GM18498 (cell line): Measurements from ENCODE around the gene BTBD8.

ENCODE experiments used
- ATAC-seq: cut with Tn5 transposase; IDR thresholded peaks from one replicate; pipeline ENCODE4 v1.9.1; 2021; ENCODE audit warnings: mild to moderate bottlenecking, moderate library complexity; ENCODE audit not compliant: unreplicated experiment

The BTBD8 gene

DNA sequence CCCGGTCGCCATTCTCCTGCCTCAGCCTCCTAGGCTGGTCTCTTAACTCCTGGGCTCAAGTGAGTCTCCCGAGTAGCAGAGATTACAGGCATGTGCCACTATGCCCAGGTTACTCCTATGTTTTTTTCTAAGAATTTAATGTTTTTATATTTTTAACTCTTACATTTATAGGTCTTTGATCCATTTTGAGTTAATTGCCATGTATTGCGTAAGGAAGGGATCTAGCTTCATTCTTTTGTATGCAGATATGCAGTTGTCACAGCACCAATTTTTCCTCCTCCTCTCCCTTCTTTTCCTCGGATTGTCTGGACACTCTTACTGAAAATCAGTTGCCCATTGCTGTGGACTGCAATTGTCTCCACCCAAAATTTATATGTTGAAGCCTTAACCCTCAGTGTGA lies 11.5 kb downstream of the BTBD8 start:
- no peak for ATAC-seq

DNA sequence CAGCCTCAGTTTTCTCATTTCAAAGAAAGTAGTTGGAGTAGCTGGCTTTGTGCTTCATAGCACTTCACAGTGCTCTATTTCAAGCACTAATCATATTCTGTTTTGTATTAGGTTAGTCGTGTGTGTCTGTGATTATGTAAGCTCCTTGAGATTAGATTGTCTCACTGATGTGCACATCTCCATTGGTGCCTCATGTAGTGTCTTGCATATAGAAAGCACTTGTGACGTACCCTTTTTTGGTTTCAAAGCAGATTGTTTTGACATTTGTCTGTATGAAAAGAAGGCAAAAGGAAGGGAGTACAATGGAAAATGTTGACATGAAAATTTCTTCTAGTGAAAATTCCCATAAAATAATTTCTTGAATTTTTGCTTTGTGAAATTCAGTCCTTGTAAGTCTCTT lies 13.9 kb downstream of the BTBD8 start:
- no peak for ATAC-seq

DNA sequence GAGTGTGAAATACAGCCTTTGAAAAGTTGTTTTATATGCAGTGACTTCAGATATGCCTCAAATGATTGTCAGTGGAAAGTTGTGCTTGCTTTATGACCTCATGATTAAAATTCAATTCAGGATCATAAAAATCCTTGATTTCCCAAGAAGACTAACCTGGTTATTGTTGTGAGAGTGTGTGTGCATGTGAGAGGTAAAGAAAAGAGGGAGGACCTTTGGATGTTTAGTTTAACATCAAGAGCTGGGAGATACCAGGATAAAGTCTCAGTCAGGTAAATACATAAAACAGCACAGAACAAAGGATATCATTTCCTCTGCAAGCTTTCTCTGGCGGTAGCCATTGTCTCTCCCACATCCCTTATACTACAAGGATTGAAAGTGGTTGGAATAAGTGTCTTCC lies 14.4 kb downstream of the BTBD8 start:
- no peak for ATAC-seq

DNA sequence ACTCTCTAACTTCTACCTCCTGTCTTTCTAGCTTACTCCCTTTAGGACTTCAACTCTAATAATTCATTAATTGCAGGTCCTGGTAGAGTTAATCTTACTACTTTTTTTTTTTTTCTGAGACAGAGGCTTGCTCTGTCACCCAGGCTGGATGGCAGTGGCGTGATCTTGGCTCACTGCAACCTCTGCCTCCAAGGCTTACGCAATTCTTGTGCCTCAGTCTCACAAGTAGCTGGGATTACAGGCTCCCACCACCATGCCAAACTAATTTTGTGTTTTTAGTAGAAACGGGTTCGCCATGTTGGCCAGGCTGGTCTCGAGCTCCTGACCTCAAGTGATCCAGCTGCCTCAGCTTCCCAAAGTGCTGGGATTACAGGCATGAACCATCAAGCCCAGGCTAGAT lies 15.7 kb downstream of the BTBD8 start:
- ATAC-seq: no peak

DNA sequence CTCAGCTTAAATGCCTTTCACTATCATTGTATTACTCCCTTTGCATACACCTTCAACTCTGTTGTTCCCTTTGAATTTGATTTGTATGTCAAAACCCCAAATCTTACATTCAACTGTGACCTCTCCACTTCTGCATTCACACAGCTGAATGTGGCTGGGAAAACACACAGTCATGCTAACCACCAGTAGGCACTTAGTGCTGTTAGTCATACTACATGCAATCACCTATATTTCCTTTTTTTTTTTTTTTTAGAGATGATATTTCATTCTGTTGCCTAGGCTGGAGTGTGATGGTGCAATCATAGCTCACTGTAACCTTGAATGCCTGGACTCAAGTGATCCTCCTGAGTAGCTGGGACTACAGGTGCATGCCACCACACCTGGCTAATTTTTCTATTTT lies 16.2 kb downstream of the BTBD8 start:
- ATAC-seq: no peak

DNA sequence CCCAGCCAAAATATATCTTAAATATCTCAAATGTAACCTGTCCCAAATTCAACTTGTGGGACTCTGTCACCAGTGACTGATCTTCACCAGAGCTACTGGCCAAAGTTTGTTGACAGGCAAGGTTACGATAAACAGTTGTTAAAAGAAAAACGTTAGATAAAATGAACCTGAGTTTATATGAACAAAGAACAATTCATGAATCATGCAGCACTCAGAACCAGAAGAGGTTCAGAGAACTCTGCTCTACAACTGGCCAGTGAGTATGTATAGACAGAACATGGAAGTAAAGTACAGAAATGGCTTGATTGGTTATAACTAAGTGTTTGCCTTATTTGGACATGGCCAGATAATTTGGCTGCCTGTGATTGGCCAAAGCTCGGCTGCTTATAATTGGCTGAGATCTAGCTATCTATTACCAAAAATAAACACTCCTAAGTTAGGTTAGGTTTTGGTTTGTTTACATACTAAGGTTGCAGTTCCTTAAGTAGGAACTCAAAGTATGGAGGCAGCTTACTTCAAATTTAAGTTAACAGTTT lies 25.5 kb downstream of the BTBD8 start:
- ATAC-seq: no peak

DNA sequence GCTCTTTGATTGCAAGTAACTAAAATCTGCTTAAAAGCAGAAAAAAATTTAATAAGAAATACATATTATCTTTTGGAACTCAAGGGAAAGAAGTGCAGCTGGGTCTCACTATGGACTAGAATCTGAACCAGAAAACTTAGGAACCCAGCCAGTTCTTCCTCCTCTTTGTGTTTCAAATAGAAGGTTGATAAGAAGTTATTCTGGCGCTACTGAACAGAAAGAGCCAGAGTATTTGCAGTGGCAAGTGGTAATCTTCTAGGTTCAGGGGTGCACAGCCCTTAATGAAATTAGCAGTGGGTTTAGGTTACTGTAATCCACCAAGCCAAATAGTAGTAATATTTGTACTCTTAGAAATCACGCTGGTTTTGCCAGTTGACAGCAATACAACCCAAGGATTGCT lies 28.5 kb downstream of the BTBD8 start:
- ATAC-seq: no peak

DNA sequence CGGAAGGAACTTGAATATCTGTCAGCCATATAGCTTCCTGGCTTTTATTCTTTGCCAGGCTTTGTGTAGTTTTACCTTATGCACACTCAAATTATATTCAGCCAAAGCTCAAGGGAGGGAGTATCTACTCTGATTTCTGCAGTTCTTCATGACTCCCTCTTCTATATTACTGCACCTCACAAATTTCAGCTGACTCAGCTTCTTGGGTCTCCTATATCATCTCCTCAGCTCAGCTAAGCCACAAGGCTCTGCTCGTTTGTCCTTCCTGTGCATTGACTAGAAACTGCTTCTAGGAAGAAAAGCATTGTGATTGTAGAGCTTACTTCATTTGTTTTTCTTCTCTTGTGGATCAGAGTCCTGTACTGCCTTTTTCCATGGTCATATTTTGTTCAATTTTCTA lies 37.4 kb downstream of the BTBD8 start:
- no peak for ATAC-seq

DNA sequence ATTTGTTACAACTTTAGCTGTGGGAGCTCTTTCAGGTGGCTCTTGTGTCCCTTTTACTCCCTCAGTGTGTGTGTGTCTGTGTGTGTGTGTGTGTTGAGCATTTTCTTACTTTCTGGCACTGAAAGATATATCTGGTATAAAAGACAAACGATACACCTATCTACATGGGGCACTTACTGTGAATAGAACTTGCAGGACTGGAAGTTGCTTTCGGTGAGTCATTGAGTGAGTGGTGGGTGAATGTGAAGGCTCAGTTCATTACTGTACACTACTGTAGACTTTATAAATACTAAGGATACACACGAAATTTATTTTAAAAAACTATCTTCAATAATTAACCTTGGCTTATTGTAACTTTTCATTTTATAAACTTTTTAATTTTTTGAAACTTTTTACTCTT lies 38.7 kb downstream of the BTBD8 start:
- ATAC-seq: no peak

DNA sequence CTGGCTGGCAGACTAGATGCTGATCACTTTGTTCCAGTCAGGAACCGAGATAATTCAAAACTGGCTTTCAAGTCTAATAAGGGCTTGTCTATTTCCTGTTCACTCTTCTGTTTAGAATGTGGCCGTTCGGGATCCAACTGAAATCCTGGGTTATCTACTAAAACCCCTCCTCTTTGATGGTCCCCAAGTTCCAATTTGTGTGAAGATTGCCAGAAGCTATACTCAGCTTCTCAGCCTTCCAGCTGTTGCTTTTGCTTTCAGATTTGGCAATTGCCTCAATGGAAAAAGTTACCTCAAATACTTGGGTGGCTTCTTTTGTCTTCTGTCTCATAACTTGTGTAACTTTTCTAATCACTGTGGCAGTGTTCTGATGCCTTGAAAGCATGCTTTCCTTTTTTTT lies 43.7 kb downstream of the BTBD8 start:
- no peak for ATAC-seq

DNA sequence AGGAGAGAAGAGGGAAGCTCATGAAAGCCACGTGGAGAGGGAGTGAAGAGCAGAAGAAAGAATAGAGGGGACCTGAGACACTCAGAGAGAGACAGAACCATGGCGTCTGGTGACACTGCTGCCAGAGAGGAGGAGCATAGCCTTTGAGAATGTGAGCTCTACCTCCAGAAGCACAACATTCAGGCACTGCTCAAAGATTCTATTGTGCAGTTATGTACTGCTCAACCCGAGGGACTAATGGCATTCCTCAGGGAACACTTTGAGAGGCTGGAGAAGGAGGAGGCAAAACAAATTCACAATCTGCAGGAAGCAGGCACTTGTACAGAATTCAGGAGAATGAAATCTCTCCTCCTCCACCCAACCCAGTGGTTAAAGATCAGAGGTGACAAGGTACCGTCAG lies 45.1 kb downstream of the BTBD8 start:
- ATAC-seq: no peak

DNA sequence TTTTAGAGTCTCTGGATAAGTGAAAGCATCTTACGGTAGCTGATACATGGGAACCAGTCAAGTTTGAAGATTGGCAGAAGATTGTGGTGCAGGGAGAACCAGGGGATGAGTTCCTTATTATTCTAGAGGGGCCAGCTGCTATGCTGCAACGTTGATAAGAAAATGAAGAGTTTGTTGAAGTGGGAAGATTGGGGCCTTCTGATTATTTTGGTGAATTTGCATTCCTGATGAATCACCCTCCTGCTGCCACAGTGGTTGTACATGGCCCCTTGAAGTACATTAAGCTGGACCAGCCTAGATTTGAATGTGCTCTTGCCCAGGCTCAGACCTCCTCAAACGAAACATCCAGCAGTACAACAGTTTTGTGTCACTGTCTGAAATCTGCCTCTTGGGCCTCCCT lies 45.9 kb downstream of the BTBD8 start:
- ATAC-seq: no peak

DNA sequence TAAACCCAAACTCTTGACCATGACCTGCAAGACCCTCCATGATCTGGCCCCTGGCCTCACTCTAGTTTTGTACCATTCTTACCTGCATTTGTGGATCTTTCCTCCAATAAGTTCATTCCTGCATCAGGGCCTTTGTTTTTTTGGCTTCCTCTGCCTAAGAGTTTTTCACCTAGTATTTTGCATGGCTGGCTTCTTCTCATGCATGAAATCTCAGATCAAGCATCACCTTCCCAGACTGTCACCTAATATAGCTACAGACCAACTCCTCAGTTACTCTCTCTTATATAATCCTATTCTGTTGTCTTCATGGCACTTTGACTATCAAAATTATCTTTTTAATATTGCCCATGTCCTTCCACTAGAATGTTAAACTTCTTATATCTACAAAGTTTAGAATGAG lies 54.2 kb downstream of the BTBD8 start:
- ATAC-seq: no peak

DNA sequence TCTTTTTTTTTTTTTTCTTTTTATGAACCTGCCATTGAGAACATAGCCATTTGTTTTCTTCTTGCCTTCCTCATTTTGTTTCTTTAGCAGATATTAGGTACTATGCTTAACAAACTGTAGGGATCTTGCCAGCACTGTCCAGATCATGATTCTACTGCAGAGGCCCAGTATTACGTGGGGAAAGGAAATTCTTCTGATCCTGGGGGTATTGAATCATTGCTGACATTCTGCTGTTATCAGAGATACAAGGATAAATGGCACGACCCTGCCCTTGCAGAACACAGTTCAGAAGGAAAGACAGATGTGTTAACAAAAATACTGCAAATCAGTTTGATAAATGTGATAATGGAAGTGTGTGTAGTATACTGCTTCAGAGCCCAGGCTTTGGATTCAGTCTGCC lies 56.2 kb downstream of the BTBD8 start:
- ATAC-seq: no peak

DNA sequence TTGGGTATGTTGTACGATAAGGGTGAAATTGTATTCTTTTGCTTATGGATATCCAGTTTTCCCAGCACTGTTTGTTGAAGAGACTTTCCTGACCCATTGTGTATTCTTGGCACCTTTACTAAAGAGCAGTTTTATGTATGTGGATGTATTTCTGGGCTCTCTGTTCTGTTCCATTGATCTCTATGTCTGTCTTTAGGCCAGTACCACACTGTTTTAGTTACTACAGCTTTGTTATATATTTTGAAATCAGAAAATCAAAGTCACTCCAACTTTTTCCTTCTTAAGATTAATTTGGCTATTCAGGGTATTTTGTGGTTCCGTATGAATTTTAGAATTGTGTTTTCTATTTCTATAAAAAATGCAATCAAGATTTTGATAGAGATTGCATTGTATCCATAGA lies 74.8 kb downstream of the BTBD8 start:
- no peak for ATAC-seq

DNA sequence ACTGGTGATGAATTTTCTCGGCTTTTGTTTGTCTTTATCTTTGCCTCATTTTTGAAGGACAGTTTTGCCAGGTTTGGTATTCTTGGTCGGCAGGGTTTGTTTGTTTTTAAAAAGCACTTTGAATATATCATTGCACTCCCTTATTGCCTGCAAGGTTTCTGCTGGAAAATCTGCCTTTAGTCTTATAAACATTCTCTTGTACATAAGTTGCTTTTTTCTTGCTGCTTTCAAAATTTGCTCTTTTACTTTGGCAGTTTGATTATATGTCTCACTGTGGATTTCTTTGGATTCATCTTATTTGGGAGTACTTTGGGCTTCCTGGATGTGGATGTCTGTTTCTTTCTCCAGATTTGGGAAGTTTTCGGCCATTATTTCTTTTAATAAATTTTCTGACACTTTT lies 79.4 kb downstream of the BTBD8 start:
- ATAC-seq: no peak

DNA sequence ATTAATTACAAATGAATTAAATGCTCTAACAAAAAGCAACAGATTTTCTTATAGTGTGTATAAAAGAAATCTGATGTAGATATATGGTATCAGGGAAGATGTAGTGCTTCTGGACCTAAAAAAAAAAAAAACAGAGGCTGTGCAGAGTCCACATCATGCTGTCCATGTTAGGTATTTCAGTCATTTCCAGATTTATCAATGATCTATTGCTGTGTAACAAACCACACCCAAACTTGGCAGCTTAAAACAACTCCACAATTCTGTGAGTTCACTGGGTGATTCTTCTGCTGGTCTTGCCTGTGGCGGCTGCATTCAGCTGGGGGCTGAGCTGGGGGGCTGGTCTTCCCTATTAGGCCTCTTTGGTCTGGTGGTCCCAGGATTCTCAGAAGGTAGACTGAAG lies 85.2 kb downstream of the BTBD8 start:
- no peak for ATAC-seq

DNA sequence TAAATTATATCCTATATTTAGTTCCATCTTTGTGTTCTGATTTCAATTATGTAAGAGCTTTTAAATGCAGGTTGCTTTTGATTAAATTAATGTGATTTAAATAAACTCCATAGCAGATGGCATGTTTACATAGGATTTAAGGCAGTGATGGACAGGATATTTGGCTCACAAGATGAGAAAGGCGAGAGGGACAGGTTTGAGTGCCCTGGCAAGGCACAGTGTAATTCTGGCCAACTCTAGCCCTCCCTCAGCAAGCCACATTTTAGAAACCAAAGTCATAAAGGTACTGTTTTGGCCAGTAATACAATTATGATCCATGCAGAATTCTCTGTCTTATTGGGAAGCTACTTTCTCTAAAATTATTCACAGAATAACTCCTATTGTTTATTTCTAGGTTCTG lies 87.0 kb downstream of the BTBD8 start:
- ATAC-seq: no peak

DNA sequence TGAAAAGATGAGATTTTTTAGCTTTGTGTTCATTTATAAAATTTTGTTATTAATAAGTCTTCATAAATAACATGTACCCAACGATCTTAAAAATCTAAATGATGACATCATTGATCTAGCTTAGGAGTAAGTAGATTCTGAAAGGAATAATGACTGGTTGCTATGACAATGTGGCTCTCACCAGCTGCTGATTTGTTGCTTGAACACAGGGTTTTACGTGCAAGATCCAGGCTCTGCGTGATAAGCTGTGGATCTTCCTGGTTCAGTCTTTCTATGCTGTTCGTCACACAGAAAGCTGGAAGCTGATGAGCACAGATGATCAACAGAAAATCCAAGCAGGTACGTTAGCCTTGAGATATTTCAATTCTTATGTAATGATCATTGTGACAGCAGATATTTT lies 88.5 kb downstream of the BTBD8 start:
- no peak for ATAC-seq

DNA sequence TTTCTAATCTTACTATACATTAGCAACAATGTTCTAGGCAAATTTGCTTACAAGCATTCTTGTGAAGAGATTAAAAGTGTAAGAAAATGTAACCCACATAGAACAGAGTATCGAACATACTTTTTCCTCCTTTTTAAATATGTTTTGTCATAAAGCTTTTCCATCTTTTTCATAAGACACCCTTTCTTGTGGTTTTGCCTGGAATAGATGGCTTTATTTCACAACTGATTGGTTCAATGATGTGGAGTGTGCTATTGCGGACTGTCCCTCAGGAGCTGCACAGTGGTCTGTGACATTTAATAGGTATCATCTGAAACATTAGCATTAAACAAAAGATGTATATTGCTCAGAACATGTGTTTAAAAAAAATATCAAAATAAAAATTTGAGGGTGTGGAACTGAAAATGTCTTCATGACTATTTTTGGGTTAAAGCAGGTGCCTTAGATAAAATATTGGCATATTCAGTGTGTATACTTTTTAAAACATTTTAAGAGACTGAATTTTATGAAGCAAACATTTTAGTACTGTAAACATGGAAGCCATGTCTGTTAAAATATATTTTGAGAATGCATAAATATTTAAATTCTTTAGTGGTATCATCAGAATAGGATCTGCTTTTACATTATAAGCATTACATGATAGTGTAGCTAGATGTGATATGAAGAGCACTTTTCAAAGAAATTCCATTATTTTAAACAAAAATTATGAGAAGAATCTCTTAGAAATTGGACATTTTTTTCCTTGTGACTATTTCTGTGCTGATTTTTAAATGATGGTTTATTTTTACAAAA lies 89.3 kb downstream of the BTBD8 start:
- ATAC-seq: no peak

DNA sequence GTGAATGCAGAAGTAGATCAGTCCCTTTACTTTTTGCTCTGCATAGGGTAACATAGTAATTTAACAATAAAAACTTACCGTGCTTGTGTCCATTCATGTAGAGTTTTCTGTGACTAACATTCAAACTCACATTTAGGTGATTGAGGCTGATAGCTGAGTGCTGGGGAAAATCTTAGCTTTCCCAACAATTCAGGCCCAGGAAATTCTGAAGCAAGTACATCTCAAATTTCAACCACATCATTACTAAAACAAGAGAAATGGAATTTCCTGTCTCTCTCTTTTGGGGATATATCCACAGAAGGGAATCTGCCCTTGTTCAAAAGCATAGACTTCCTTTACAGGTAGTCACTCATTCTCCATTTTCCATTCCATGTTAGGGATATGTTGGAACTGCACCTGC lies 104.5 kb downstream of the BTBD8 start:
- ATAC-seq: no peak

DNA sequence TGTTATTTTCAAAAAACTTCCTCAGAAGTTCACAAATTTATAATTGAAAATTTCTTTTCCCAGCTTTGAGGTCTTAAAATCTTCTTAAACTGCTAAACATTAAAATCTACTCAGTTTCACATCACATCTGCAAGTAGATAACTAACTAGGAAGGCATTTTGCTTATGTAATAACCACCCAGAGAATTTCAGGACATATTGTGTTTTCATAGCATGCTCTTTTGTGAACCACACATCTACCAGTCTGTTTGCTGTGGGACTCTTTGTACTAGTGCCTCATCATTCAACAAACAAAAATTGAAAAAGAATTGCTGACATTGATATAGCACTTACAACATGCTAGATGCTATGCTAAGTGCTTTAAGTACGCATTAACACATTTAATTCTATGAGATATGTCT lies 105.9 kb downstream of the BTBD8 start:
- ATAC-seq: no peak
